Stimulated activated naive CD4-positive, alpha-beta T cell treated with Interleukin-2 at 50 U/mL for 16 hours (primary cell): Measurements from ENCODE around the gene MPP2.
"Not testable (repeated sequence)": the region's sequence is repeated elsewhere in the genome, so short reads cannot be mapped to it uniquely, and the experiment has no call there.

Source experiments
- DNase-seq: peaks from one replicate; lab custom pipeline; 2025; lab: John Stamatoyannopoulos, UW

MPP2 gene

DNA sequence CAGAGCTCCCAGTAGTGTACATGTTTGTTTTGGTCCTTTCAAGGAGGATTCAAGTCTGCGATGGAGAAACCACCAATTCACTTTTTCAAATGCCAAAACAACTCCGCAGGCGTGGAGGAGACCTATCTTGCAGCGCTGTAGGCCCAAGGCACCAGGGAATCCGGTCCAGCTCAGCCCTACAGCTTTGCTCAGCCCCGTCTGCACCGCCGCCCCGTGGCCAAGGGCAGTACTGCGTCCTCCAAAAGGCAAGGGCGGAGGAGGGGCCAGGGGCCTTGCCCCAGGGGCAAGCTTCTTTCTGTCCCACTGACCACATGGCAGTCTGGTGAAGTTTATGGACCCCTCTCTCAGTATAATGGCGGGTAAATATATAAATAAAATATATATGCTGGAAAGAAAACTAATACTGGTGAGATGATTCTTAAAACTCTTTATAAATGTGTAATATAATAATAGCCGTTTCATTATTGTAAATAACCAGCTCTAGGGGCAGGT, 61.1 kb downstream of the MPP2 start:
- DNase-seq, result peak; percentile 62

- no peak for DNase-seq
These were observed 61.6 kb downstream of the MPP2 start for GRCh38 chr17:43845766-43846165.

DNA sequence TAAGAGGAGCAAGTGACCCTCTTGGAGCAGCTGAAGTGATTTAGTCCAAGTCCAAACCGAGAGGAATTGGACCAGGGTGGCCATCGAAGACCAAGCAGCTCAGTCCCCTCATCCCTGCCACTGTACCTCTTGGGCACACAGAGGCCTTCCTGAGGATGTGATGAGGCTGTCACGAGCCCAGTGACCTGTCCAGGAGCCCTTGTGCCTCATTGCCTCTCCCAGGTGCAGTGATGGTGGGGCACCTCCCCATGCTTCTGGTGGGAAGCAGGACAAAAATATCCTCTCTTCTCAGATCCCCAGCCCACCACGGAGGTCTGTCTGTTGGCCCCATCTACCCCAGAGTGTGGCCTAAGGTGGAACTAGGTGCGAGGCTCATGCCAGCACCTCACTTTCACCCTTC, 63.1 kb downstream of the MPP2 start:
- no peak for DNase-seq

DNA sequence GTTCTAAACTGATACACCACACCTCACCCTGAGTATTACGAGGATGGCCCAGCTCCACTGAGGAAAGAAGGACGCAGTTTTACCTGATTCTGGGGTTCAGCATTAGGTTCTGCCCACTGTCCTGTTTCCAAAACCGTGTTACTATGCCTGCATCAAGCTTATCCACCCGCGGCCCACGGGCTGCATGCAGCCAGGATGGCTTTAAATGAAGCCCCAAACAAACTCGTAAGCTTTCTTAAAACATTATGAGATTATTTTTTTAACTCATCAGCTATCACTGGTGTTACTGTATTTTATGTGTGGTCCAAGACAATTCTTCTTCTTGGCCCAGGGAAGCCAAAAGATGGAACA, 64.4 kb downstream of the MPP2 start:
- DNase-seq, result no peak

- not testable (repeated sequence) for DNase-seq
These were observed 65.0 kb downstream of the MPP2 start for GRCh38 chr17:43842091-43842974.

GRCh38 chr17:43841282-43841681, 66.1 kb downstream of the MPP2 start:
- no peak for DNase-seq

- no peak for DNase-seq
These were observed 66.5 kb downstream of the MPP2 start for GRCh38 chr17:43840814-43841213.

- no peak for DNase-seq
These were observed 67.6 kb downstream of the MPP2 start for GRCh38 chr17:43839670-43840108.

- no peak for DNase-seq
These were observed 73.2 kb downstream of the MPP2 start for GRCh38 chr17:43834106-43834505.

- DNase-seq, result peak; percentile 45
These were observed 74.1 kb downstream of the MPP2 start, which contains the start of gene MPP3 for GRCh38 chr17:43832976-43833829. MPP3 (minus strand) TSS chr17:43833146; CDS start chr17:43831906, 1,240 bp downstream.

GRCh38 chr17:43832168-43832975, 75.0 kb downstream of the MPP2 start:
- no peak for DNase-seq

DNA sequence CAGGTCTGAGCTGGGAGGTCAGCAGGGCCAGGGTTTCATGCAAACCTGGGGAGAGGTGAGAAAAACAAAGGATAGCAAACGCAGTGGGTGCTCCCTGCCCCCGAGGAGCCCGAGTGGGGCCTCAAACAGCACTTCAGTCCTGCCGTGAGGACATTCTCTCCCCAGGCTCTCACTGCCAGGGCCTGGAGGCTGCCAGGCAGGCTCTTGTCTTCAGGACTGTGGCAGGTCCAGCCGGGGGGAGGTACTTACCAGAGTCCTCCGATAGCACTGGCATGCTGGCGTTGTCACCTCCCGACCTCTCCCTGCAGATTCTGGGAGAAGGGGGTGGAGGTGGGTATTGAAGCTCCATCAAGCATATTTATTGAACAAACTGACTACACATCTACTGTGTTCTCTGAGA, 75.7 kb downstream of the MPP2 start:
- DNase-seq, result no peak

DNA sequence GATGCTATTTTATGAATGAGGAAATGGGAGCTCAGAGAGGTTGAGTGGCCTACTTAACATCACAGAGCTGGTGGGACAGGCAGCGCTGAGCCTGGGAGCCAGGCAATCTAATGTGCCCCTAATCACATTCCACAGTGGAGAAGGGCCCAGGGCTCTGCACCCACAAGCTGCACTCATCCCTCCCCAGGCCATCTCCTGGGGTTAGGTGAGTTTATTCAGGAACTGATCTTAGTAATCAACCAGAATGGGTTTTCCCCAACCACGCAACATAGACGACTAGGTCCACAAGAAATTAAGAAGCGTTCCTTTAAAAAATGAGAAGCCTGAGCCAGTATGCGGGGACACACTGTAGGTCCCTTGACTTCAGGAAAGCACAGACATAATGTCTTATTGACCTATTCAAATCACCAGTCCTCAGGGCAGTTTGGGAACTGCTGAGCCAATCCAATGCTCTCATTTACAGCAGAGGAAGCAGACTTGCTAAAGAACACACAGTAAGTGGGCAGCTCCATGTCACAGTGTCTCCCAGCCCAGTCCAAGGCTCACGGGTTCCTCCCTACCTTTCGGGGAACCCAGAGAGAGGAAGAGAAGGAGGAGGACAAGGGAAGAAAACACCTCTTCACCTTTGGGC, 76.7 kb downstream of the MPP2 start:
- DNase-seq, result no peak

DNA sequence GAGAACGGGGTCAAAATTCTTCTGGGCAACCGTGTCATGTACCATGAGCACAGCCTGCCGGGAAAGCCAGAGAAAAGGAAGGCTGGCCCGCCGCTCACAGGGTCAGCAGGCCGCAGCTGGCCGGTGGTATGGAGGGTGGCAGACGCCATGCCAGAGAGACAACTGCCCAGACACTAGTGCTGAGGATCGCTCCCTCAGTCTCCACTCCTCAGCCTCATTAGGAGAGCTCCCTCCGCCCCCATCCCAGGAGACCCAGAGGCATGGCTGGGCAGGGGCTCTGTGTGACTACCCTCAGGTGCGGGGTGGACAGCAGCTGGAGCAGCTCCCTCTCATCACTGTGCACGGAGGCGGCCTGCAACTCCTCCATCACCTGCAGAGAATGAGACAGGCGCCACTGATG, 77.6 kb downstream of the MPP2 start:
- DNase-seq, result no peak

- no peak for DNase-seq
These were observed 79.7 kb downstream of the MPP2 start for GRCh38 chr17:43827596-43827995.

GRCh38 chr17:43826206-43826605, 81.1 kb downstream of the MPP2 start:
- no peak for DNase-seq

DNA sequence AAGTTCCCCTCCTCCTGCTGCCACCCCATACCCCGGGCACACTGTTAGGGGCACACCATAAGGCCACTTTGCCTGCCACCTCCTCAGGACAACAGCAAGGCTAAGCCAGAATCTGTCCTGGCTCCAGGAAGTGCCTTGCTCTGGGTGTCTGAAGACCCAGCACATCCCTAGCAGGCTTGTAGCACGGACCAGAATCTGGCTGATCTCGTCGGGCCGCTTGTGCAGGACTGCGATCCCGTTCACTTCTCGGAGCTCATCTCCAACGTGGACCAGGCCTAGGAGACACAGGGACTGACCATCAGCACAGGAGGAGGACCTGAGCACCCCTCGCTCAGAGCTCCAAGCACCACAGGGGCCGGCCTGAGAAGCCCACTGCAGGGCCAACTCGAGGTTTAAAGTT, 81.8 kb downstream of the MPP2 start:
- no peak for DNase-seq
